Measurements from ENCODE around the gene SRGAP1.

The SRGAP1 gene

GRCh38 chr12:63965936-63966605 is 121.6 kb downstream of the SRGAP1 start:
- TF ChIP-seq, protein P1, sequence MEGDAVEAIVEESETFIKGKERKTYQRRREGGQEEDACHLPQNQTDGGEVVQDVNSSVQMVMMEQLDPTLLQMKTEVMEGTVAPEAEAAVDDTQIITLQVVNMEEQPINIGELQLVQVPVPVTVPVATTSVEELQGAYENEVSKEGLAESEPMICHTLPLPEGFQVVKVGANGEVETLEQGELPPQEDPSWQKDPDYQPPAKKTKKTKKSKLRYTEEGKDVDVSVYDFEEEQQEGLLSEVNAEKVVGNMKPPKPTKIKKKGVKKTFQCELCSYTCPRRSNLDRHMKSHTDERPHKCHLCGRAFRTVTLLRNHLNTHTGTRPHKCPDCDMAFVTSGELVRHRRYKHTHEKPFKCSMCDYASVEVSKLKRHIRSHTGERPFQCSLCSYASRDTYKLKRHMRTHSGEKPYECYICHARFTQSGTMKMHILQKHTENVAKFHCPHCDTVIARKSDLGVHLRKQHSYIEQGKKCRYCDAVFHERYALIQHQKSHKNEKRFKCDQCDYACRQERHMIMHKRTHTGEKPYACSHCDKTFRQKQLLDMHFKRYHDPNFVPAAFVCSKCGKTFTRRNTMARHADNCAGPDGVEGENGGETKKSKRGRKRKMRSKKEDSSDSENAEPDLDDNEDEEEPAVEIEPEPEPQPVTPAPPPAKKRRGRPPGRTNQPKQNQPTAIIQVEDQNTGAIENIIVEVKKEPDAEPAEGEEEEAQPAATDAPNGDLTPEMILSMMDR (conservative IDR thresholded peaks at IDR 0.05), result no peak
- no peak overlapping the region for H3K27ac ChIP-seq

DNA sequence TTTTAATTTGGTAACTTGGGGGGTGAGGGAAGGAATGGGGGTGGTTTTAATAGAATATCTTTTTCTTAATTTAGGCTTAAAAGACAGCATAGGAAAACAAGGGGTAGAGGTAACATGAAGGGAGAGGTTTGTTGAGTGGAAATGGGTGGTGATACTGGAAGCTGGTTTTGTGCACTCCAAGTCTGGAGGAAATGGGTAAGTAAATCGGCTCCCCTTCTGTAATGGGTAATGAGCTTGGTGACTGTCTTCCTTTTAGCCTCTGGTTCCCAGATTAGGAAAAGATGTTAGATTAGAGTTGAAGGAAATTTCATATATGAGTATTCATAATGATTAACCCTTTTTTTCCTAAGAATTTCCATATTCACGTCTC is 122.1 kb downstream of the SRGAP1 start:
- no peak overlapping the region for H3K27ac ChIP-seq
- TF ChIP-seq, protein P1 (conservative IDR thresholded peaks at IDR 0.05), result no peak

- no peak overlapping the region for H3K27ac ChIP-seq
Measured at GRCh38 chr12:63967358-63968145, 123.1 kb downstream of the SRGAP1 start.

GRCh38 chr12:63968673-63969072 is 124.2 kb downstream of the SRGAP1 start:
- H3K27ac ChIP-seq, result no peak overlapping the region

More at GRCh38 chr12:63967358-63968145, 123.1 kb downstream of the SRGAP1 start:
- TF ChIP-seq, protein P1 (conservative IDR thresholded peaks at IDR 0.05), result no peak

DNA sequence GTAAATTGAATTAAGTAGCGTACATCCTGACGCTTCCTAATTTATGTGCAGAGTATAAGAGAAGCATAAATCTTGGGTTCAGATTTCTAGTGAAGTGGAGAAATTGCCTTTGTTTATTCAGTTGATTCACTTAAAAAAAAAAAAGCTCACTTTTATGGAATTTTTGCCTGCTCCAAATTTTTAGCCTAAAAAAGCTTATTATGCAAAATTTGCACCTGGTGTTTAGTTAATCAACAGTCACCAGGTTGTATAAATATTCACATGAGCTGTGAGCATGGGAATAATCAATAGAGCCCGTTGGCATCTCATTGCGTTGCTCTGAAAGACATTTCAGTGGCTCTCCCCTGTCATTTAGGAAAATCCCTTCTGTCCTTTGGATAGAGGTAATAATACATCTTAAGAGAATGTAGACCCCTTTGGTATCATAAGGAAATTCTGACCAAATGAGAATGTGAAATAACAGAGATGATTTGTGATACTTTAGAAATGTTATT is 132.4 kb downstream of the SRGAP1 start:
- TF ChIP-seq, protein P1 (conservative IDR thresholded peaks at IDR 0.05), result no peak
- H3K27ac ChIP-seq, result no peak overlapping the region

More at GRCh38 chr12:63968673-63969072, 124.2 kb downstream of the SRGAP1 start:
- TF ChIP-seq, protein P1 (conservative IDR thresholded peaks at IDR 0.05), result no peak

DNA sequence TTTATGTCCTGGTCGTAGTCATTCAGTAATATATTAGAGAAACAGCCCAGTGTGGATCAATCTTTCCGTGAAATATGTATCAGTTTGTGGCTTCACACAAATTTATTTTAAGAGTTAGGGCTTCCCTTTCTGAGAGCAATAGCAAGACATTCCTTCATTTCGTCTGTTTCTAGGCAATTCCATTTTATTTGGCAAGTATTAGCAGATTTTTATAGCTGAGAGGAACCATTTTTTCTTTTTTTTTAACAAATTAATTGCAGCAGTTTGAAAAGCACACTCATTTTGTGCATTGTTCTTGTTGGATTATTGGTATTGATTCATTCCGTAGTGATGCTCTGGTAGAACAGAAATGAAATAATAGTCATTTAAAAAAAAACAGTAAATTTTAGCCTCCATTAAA is 132.9 kb downstream of the SRGAP1 start:
- H3K27ac ChIP-seq, result no peak overlapping the region
- TF ChIP-seq, protein P1 (conservative IDR thresholded peaks at IDR 0.05), result no peak

- TF ChIP-seq, protein P1 (conservative IDR thresholded peaks at IDR 0.05), result no peak
- no peak overlapping the region for H3K27ac ChIP-seq
Measured at GRCh38 chr12:63978519-63978918, 134.0 kb downstream of the SRGAP1 start.

Measured in VCaP (cell line).